Tongue (tissue), 3 donors: Measurements from ENCODE around the gene TMEM94. TPM values are rescaled to one million over a fixed set of nuclear protein-coding genes. Genes with fewer than 3 reads are reported as not detected.

ENCODE experiments used
- DNase-seq: peaks from one replicate; pipeline ENCODE4 v3.0.0-alpha.2; 2015
- small RNA-seq: library from RNA; depleted of rRNA; stranded (forward); fragments of <200 nt; gene quantifications from one replicate; pipeline ENCODE3, GENCODE V24; 2014; ENCODE audit warnings: low replicate concordance
- total RNA-seq: library from RNA; depleted of rRNA; stranded (reverse); fragments of >200 nt; gene quantifications from one replicate; pipeline ENCODE4 v1.2.3, GENCODE V29; 2014

Gene TMEM94
- total RNA-seq, 1 donor from 2014 or later: 72.3 TPM

DNA sequence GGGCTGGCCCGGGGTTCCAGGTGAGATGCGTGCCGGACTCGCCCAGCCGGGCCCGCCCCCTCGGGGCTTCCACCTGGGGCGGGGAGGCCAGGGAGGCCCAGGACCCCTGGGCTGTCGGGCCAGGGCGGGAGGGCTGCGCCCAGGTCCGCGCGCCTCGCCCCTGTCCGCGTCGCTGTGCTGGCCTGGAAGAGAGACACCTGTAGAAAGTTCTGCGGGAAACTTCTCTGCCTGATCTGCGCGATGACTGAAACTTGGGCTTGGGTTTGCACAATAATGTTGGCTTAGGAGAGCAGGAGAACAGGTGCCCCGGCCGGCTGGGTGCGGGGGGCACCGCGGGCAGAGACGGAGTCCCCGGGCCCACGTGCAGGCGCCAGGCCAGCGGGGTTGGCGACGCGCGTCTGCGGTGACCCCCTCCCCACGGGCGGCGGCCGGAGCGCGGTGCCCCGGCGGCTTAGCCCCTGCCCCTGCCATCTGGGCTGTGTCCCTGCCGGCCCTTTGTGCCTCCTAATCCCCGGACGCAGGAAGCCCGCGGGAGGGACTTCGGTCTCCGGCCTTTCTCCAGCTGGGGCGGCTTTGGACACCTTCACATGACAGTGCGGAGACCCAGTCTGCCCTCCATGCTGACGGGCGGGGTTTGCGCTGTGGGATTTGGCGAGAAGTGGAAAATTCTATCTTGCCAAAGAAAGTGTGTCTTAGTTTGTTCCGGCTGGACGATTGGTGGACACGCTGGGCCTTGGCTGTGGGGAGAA lies 69.5 kb downstream of the TMEM94 start:
- no peak for DNase-seq

DNA sequence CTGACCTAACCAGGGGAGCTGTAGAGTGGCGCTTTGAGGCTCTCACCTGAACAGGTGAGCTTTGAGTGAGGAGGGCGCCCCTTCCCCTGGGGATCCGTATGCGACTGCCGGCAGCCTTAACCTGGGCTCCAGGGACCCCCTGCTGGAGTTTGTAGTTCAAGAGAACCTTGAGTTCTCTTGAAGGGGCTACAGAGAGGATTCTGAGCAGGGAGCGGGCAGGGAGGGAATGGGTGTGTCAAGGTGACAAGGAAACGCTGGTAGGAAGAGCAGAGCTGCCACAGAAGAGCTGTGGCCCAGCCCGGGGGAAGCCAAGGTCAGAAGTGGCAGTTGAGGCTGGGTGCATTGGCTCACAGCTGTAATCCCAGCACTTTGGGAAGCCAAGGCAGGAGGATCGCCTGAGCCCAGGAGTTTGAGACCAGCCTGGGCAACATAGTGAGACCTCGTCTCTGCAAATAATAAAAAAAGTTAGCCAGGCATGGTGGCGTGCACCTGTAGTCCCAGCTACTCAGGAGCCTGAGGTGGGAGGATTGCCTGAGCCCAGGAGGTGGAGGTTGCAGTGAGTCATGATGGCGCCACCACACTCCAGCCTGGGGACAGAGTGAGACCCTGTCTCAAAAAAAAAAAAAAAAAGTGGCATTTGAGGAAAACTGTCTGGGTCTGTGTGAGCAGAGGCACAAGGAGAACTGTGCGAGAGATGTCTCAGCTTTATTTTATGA lies 70.3 kb downstream of the TMEM94 start:
- no peak for DNase-seq

DNA sequence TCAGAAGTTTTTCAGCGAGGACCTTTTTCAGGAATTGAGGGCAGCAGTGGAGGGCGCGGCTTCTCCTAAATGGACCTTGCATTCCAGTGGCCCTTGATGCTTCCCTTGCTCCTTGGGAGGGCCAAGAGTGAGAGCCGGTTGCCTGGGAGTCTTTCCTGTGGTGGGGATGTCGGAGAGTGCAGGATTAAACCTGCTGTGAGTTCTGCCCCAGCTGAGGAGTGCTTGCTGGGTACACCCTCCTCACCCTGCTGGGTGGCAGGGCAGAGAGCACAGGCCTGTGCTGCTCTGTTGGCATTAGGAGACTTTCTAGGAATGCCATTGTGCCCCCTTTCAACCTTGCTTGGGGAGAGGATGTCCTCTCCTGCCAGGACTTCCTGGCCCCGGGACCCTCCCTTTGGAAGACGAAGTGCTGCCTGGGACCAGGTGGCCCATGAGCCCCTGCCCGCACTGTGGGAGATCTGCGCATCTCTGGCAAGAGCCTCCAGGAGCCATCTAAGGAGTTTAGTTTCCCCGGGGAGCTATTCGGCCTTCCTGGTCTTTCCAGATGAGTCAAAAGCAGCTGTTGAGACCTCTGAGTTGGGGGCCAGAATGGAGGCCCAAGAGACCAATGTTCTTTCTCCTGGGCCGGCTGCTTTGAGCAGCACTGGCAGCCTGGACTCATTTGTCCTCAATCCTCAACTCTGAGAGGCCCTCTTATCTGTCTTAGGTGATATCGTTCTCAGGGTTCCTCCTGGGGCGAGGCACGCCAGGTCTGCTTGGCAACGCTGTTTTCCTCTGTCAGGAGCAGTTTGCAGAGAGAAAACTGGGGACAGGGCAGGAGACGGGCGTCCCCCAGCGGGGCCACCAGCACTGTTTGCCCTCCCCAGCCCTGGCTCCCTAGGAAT lies 74.6 kb downstream of the TMEM94 start:
- DNase-seq: no peak

DNA sequence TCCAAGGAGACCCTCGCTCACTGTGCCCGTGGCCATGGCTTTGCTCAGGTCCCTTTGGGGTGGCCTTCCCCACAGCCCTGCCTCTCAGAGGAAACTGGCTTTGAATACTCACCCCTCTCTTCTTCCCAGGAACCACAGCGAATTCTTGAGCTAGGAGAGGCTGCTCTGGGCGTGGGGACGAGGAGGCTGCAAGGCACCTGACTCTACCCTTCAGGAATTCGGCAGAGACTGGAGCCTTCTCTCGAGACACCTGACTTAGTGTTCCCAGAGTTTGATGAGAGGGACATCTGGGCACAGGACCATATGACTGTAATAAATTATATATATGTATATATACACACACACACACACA lies 75.3 kb downstream of the TMEM94 start:
- DNase-seq: no peak

DNA sequence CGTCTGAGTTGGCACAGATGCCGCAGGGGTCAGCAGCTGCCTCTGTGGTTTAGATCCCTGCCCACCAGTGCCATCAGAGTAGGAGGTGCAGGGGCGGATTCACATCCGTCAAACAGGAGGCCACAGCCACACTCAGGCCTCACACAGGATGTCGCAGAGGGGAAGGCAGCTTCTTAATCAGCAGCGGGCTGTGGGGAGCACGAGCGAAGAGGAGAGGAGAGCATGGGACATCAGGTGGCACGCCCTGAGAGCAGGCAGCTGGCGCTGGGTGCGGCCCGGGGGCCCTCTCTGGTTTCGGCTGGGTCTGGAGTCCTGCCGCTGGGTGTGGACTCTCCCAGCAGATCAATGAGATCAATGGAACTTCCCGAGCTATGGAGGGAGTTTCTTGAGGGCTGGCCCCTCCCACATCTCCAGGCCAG lies 78.7 kb downstream of the TMEM94 start:
- peak; percentile 41 for DNase-seq

DNA sequence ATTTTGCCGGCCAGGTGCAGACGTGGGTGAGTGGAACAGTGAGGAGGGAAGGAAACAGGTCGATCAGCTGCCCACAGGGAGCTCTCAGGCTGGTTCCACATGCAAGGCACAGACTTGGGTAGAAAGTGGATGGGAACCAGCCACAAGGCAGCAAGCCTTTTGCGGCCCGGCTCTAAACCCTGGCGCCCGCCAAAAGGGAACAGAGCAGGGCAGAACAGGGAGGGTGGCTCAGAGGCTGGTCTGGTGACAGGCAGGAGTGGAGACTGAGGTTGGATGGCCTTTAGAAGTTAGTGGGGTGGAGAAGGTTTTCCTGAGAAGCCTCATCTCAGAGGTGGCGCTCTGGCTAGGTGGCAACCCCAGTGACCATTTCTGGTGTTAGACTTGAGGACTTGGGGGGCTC lies 79.4 kb downstream of the TMEM94 start:
- no peak for DNase-seq

DNA sequence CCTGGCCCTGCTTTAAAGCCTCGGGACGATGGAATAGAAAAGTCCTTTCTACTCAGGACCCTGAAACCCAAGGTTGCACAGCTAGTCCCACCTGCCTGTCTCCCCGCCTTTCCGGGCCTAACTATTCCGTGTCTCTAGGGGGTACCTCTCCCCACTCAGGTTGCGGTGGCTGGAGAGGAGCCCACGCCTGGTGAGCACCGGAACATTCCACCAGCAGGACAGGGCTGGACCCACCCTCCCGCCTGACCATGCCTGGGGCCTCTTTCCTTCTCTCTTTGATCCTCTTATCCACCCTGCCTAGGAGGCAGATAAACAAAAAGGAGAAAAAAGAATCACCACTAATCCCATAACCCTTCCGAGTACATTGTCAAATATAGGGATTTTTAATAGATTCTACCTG lies 79.9 kb downstream of the TMEM94 start:
- no peak for DNase-seq

DNA sequence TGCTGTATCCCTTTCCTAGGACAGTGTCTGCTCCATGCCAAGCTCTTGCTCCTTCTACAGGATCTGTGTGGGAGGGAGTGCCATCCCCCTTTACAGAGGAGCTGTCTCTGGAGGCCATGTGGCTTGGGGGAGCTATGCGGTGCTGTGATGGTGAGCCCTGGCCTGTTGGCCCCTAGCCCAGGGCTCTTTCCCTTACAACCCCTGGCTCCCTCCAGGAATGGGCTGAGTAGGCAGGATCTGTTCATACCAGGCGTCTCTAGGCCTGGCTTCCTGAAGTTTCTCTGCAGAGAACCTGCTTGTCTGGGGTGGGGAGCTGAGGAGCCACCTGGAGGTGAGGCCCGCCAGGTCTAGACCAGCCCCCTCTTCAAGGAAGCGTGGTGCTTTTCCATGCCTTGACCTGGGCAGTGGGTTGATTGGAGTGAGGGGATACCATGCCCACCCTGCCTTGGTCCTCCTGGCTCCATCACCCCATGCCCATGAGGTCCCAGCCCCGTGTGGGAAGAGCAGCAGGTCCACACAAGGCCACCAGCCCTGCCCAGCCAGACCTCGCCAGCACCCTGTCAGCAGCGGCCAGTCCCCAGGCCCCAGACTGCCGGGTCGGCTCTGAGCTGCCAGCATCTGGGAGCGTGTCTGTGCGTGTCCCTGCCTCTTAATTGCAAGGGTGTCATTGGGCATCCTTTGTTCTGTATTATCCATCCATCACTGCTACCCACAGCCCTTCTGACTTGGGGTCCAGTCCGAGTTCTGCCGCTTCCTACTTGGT lies 83.7 kb downstream of the TMEM94 start:
- DNase-seq: no peak

DNA sequence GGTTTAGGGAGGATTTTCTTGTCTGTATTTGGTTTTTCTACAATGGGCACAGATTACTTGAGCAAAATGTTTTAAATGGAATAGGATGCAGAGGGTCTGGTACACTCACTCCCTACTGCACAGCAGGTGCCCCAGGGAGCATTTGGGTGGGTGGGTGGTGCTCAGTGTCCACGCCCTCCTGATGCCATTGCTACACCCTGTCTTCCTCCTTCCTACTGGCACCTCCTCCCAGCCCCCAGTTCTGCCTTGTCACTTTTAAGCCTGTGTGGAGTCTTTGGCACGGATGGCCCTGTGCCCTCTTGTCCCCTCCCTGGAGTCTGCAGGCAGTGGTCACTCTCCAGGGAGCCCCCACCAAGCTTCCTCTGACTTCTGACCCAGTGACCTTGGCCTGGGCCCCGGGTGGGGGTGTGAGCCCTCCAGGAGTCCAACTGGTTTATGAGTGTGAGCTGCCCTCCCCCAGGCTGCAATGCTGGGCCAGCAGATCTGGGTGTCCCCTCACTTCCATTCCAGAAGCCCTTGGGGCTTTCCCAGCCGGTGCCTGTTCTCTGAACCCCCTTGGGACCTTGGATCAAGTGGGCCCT lies 84.6 kb downstream of the TMEM94 start:
- no peak for DNase-seq

DNA sequence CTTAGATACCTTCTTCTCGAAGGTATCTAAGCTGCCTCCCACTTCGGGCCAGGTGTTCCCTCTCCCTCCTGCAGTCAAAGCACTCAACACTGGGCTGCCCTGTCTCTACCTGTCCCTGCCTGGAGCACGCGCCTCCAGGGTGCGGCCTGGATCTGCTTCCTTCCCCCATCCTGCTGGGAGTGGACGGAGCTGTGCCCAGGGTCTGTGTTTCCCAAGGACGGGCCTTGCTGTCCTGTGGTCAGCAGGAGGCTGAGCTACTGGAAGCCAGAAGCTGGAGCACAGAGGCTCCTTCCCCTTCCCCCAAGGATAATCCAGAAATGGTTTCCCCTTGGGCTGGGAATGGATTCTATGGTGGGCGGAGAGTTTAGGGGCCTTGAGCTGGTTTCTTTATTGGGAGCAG lies 85.8 kb downstream of the TMEM94 start:
- DNase-seq: no peak

DNA sequence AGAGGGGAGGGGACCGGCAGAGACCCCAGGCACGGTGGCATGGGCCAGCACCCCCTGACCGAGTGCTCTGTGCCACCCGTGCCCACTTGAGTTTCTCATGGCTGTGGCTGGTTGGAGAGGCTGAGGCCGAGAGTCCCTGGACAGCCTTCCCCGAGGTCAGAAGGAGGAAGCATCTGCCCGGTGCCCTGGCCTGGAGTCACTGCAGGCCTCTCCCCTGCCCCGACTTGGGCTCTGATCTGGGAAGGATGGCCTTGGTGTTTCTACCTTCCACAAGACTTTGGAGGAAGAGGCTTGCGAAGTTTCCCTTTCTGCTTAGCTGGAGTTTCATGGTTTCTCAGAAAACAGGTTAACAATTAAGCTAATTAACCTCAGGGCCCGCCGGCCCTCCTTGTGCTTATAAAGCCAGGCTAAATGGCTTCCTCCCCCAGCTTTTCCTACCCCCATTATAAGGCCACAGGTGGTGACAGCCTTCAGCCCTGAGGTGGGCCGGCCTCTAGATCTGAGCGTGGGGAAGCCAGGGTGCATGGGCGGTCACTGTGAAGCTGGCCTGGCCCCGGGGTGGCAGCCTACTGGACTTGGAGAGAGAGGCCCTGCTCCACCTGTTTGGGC lies 86.4 kb downstream of the TMEM94 start:
- DNase-seq: no peak

DNA sequence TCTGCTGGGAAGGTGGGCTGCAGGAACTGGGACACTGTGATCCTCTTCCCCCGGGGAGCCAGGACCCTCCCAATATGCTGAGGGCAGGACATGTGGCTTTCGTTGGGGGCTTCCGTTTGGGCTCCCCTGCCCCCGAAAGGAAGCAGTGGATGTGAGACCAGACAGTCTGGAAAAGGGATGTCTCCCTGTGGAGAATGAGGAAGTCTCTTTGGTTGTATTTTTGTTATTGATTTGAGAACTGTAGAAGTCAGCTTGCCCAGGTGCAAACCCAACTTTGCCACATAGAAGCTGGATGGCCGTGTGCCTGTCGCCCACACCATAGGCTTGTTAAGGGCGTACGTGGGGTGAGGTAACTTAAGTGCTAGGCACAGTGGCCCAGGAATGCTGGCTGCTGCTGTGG lies 87.8 kb downstream of the TMEM94 start:
- no peak for DNase-seq

DNA sequence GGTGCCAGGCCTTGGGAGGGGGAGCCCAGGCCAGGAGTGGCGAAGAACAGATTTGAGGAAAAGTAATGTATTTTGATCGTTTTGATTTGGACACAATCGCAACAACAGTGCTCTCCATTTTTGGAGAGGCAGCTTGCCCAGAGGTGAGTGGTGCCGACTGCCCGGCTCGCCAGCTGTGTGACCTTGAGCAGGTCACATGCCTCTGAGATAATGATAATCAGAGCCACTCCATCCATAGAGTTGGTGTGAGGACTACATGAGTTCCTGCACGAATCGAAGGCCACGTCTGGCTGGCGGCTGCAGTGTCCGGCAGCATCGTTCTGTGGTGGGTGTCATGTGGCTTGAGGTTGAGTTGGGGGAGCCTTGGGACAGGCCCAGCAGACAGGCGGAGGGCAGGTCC lies 89.7 kb downstream of the TMEM94 start:
- no peak for DNase-seq

DNA sequence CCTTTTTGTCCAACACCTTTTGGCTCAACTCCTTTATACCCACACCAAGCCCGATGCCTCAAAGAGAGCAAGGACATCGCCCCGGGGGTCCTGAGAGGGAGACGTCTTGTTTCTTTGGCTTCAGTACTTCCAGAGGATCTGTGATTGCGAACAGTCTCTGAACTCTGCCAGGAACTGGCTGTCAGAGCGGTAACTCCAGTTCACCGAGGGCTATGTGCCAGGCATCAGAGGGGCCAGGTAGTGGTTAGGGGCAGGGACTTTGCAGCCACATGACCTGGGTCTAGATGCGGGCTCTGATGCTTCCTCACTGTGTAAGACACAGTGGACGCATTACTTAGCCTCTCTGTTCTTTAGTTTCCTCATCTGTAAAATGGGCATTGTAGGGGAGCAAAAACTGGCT lies 90.7 kb downstream of the TMEM94 start:
- DNase-seq: no peak

DNA sequence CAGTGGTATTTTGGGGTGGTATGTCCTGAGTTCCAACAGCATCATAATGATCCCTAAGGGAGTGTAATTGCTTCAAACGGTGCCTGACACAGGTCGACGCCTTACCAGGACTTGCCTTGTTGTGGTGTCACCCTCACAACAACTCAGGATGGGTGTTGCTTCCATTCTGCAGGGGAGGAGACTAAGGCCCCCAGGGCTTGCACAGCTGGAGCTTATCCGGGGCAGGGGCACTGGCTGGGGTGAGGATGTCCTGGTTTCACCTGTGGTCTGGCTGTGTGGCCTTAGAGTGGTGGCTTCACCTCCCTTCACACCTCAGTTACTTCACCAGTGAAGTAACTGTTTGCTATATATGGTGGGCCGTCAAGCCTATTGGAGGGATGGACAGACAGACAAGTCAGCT lies 92.4 kb downstream of the TMEM94 start:
- DNase-seq: no peak

Small RNA genes lying within 50 kb of the gene (small RNA-seq; reads per million reads assigned to genes)
- gene RF00019: not detected
- gene RNU6-938P: not detected

Other genes with a start within 250 kb of the TMEM94 start
- gene GGA3, start 195.0 kb upstream of the TMEM94 start, total RNA-seq: 21.0 TPM
- 44.7 TPM for gene MRPS7, start 194.8 kb upstream of the TMEM94 start, total RNA-seq
- gene MIF4GD, start 185.4 kb upstream of the TMEM94 start, total RNA-seq: 9.1 TPM
- 4.9 TPM for gene SLC25A19, start 167.2 kb upstream of the TMEM94 start, total RNA-seq
- 99.6 TPM for gene GRB2, start 51.0 kb upstream of the TMEM94 start, total RNA-seq
- 22.4 TPM for gene CASKIN2, start 58.9 kb downstream of the TMEM94 start, total RNA-seq
- gene TSEN54, start 59.9 kb downstream of the TMEM94 start, total RNA-seq: 22.9 TPM
- 19.9 TPM for gene LLGL2, start 69.1 kb downstream of the TMEM94 start, total RNA-seq
- gene MYO15B, start 131.2 kb downstream of the TMEM94 start, total RNA-seq: 63.4 TPM
- gene SMIM5, start 176.8 kb downstream of the TMEM94 start, total RNA-seq: 5.9 TPM
- 21.5 TPM for gene RECQL5, start 210.5 kb downstream of the TMEM94 start, total RNA-seq
- gene SAP30BP, start 210.7 kb downstream of the TMEM94 start, total RNA-seq: 57.0 TPM